Measurements from ENCODE around the gene IBTK. TPM values are rescaled to one million over a fixed set of nuclear protein-coding genes. Genes with fewer than 3 reads are reported as not detected.

Gene IBTK
- total and polyA plus RNA-seq, 4 donors: 14.1 to 66.8 (median 21.0) TPM

- H3K4me3 ChIP-seq (ENCODE audit: low read depth in 1 of 3, low read length in 3 of 3): no peak overlapping the region
- whole genome bisulfite sequencing: 93% methylated on average over 3 of the region's 3 CpGs
- no peak for DNase-seq (ENCODE audit: low spot score)
- no peak overlapping the region for H3K27ac ChIP-seq (ENCODE audit: low read depth in 1 of 2, low read length in 2 of 2)
- H3K9me3 ChIP-seq (ENCODE audit: control insufficient read depth in 4 of 4, low read length in 3 of 4): no peaks in the 10 kb centered on the region
- peaks cover 3 to 7% (median 4%) of the 10 kb centered on the region in 4 donors for H3K36me3 ChIP-seq (ENCODE audit: control insufficient read depth in 4 of 4, insufficient read depth in 3 of 4, low read depth in 1 of 4, low read length in 3 of 4)
- no peak for TF ChIP-seq JUND (IDR thresholded peaks at IDR 0.05)
- no peak for TF ChIP-seq RAD21 (IDR thresholded peaks at IDR 0.05)
- TF ChIP-seq HNF4G (IDR thresholded peaks at IDR 0.05): no peak
- no peak for TF ChIP-seq ZBTB33 (IDR thresholded peaks at IDR 0.05)
- TF ChIP-seq MAX (IDR thresholded peaks at IDR 0.05): no peak
- TF ChIP-seq CTCF (IDR thresholded peaks at IDR 0.05; ENCODE audit: low read depth, low read length, missing input control): no peak
- TF ChIP-seq SP1 (IDR thresholded peaks at IDR 0.05): no peak
- H3K27me3 ChIP-seq (ENCODE audit: control insufficient read depth in 4 of 4, insufficient read depth in 4 of 4, low read length in 3 of 4): no peaks in the 10 kb centered on the region
- H3K4me1 ChIP-seq (ENCODE audit: control insufficient read depth in 4 of 4, insufficient read depth in 4 of 4, low read length in 3 of 4): peaks cover 1 to 14% (median 6%) of the 10 kb centered on the region in 4 donors
- H3K9ac ChIP-seq (ENCODE audit: low read depth in 1 of 2, low read length in 2 of 2): no peak overlapping the region
Measured at GRCh38 chr6:82240186-82240585, 7.4 kb downstream of the IBTK start.

- Histone ChIP-seq H3K36me3 (ENCODE audit: control insufficient read depth in 4 of 4, insufficient read depth in 3 of 4, low read depth in 1 of 4, low read length in 3 of 4) (peaks cover 2 to 8% (median 5%) of the 10 kb centered on the region in 4 donors), H3K4me1 (ENCODE audit: control insufficient read depth in 4 of 4, insufficient read depth in 4 of 4, low read length in 3 of 4) (peaks cover 0 to 9% (median 4%) of the 10 kb centered on the region in 4 donors), H3K27ac (ENCODE audit: low read depth in 1 of 2, low read length in 2 of 2) (no peak overlapping the region), H3K9ac (ENCODE audit: low read depth in 1 of 2, low read length in 2 of 2) (no peak overlapping the region), H3K27me3 (ENCODE audit: control insufficient read depth in 4 of 4, insufficient read depth in 4 of 4, low read length in 3 of 4) (no peaks in the 10 kb centered on the region), H3K4me3 (ENCODE audit: low read depth in 1 of 3, low read length in 3 of 3) (no peak overlapping the region), H3K9me3 (ENCODE audit: control insufficient read depth in 4 of 4, low read length in 3 of 4) (no peaks in the 10 kb centered on the region)
- no peak for DNase-seq (ENCODE audit: low spot score)
- TF ChIP-seq GABPA (IDR thresholded peaks at IDR 0.05 in 1 of 2, conservative IDR thresholded peaks at IDR 0.05 in 1 of 2) (no peak), SP1 (IDR thresholded peaks at IDR 0.05) (no peak), ATF3 (IDR thresholded peaks at IDR 0.05) (no peak), HNF4A (conservative IDR thresholded peaks at IDR 0.05) (no peak), RXRA (IDR thresholded peaks at IDR 0.05) (no peak), ZBTB33 (IDR thresholded peaks at IDR 0.05) (no peak), HNF4G (IDR thresholded peaks at IDR 0.05) (no peak), REST (IDR thresholded peaks at IDR 0.05) (no peak), JUND (IDR thresholded peaks at IDR 0.05) (no peak)
- 95% methylated on average over 2 of the region's 2 CpGs for WGBS
Measured at GRCh38 chr6:82239597-82239996, 7.9 kb downstream of the IBTK start.

Measured in liver (tissue), 9 donors.